C4-2B (cell line): ENCODE measurements around the gene EHHADH.
"Not testable (repeated sequence)": the region's sequence is repeated elsewhere in the genome, so short reads cannot be mapped to it uniquely, and the experiment has no call there.

Experiments used
- H3K27ac ChIP-seq: fragments of 450-650 bp; 2 replicates; pipeline ENCODE4 v1.5.1; 2017
- CTCF ChIP-seq: fragments of 450-650 bp; conservative IDR thresholded peaks from 2 replicates; pipeline ENCODE4 v1.5.1; 2017; ENCODE audit warnings: mild to moderate bottlenecking
- ZFX ChIP-seq: fragments of 450-650 bp; IDR thresholded peaks from 2 replicates; pipeline ENCODE4 v1.6.1; 2017

Gene EHHADH

GRCh38 chr3:185250653-185251052 is 3.2 kb downstream of the EHHADH start:
- no peak overlapping the region for H3K27ac ChIP-seq
- TF ChIP-seq CTCF (no peak), ZFX (no peak)

GRCh38 chr3:185250247-185250646 is 3.6 kb downstream of the EHHADH start:
- no peak overlapping the region for H3K27ac ChIP-seq
- TF ChIP-seq ZFX (no peak), CTCF (no peak)

- TF ChIP-seq ZFX, result no peak
- no peak for TF ChIP-seq CTCF
- H3K27ac ChIP-seq, result no peak overlapping the region
Measured at GRCh38 chr3:185242642-185243041, 11.2 kb downstream of the EHHADH start.

- no peak overlapping the region for H3K27ac ChIP-seq
- TF ChIP-seq CTCF, result no peak
- TF ChIP-seq ZFX, result no peak
Measured at GRCh38 chr3:185236969-185237368, 16.9 kb downstream of the EHHADH start.

- TF ChIP-seq CTCF (no peak), ZFX (no peak)
- H3K27ac ChIP-seq, result no peak overlapping the region
Measured at GRCh38 chr3:185233328-185233727, 20.5 kb downstream of the EHHADH start.

- H3K27ac ChIP-seq, result not testable (repeated sequence)
Measured at GRCh38 chr3:185226526-185226925, 27.3 kb downstream of the EHHADH start.

GRCh38 chr3:185225523-185225922 is 28.3 kb downstream of the EHHADH start:
- H3K27ac ChIP-seq, result no peak overlapping the region
- TF ChIP-seq CTCF, result no peak
- no peak for TF ChIP-seq ZFX

GRCh38 chr3:185225080-185225479 is 28.8 kb downstream of the EHHADH start:
- TF ChIP-seq CTCF (no peak), ZFX (no peak)
- no peak overlapping the region for H3K27ac ChIP-seq
